RWPE2 (cell line): ENCODE results near the gene SLC9B2.

Source experiments
- ATAC-seq: fragments of 200-7000 bp; cut with Tn5 transposase; 3 replicates; pipeline ENCODE4 v1.9.1; 2021; ENCODE audit warnings: low read depth
- DNase-seq: peaks from one replicate; pipeline ENCODE4 v3.0.0-alpha.2; 2020; ENCODE audit warnings: low spot score
- H3K27ac ChIP-seq: fragments of 450-650 bp; 2 replicates; pipeline ENCODE4 v1.5.1; 2017; ENCODE audit warnings: mild to moderate bottlenecking; ENCODE audit not compliant: poor library complexity, severe bottlenecking
- H3K27me3 ChIP-seq: fragments of 250-450 bp; sonication (Bioruptor Pico); 2 replicates; pipeline ENCODE4 v1.5.1; 2021; ENCODE audit warnings: mild to moderate bottlenecking, moderate library complexity; ENCODE audit not compliant: insufficient read depth, poor library complexity, severe bottlenecking
- H3K36me3 ChIP-seq: fragments of 250-450 bp; sonication (Bioruptor Pico); 2 replicates; pipeline ENCODE4 v1.5.1; 2020; ENCODE audit warnings: low read depth, mild to moderate bottlenecking, moderate library complexity
- H3K4me1 ChIP-seq: fragments of 250-450 bp; sonication (Bioruptor Pico); 2 replicates; pipeline ENCODE4 v1.5.1; 2021; ENCODE audit warnings: mild to moderate bottlenecking, moderate library complexity; ENCODE audit not compliant: insufficient read depth, poor library complexity, severe bottlenecking
- H3K4me3 ChIP-seq: fragments of 250-450 bp; sonication (Bioruptor Pico); 2 replicates; pipeline ENCODE4 v1.5.1; 2021; ENCODE audit warnings: mild to moderate bottlenecking, moderate library complexity; ENCODE audit not compliant: severe bottlenecking
- H3K9me3 ChIP-seq: fragments of 250-450 bp; sonication (Bioruptor Pico); 2 replicates; pipeline ENCODE4 v1.5.1; 2021; ENCODE audit warnings: mild to moderate bottlenecking, moderate library complexity; ENCODE audit not compliant: severe bottlenecking
- CTCF ChIP-seq: fragments of 450-650 bp; IDR thresholded peaks from one replicate; pipeline ENCODE4 v1.5.1; 2017; ENCODE audit warnings: mild to moderate bottlenecking, moderate library complexity; ENCODE audit not compliant: poor library complexity, severe bottlenecking

SLC9B2 gene

GRCh38 chr4:103099691-103100392 lies 23.3 kb upstream of the SLC9B2 start, which contains the start of gene BDH2:
Gene BDH2, minus strand, starts transcription at chr4:103099834. Its CDS starts 3,580 bp downstream, at chr4:103096254.
- H3K9me3 ChIP-seq: no peaks in the 10 kb centered on the region
- no peak for DNase-seq
- H3K4me1 ChIP-seq: peaks cover 6% of the 10 kb centered on the region
- no peaks in the 10 kb centered on the region; the same call in 1 of the 2 replicates for H3K36me3 ChIP-seq
- peak within 1 kb of the TSS; percentile 32 for H3K4me3 ChIP-seq
- peak; percentile 86 for TF ChIP-seq CTCF
- no peak within 1 kb of the TSS for H3K27ac ChIP-seq
- no peaks in the 10 kb centered on the region for H3K27me3 ChIP-seq
- ATAC-seq: peak; percentile 93

- peaks cover 6% of the 10 kb centered on the region for H3K4me1 ChIP-seq
- TF ChIP-seq CTCF: no peak
Observed at GRCh38 chr4:103098756-103099440, 22.3 kb upstream of the SLC9B2 start.

GRCh38 chr4:103098341-103098740 lies 21.8 kb upstream of the SLC9B2 start:
- ATAC-seq (no peak), DNase-seq (no peak)
- Histone ChIP-seq H3K4me1 (peaks cover 6% of the 10 kb centered on the region), H3K9me3 (no peaks in the 10 kb centered on the region), H3K27me3 (no peaks in the 10 kb centered on the region), H3K27ac (no peak overlapping the region), H3K36me3 (peaks cover 6% of the 10 kb centered on the region), H3K4me3 (no peak overlapping the region)
- TF ChIP-seq CTCF: no peak

More at GRCh38 chr4:103098756-103099440, 22.3 kb upstream of the SLC9B2 start:
- Histone ChIP-seq H3K36me3 (peaks cover 5% of the 10 kb centered on the region), H3K9me3 (no peaks in the 10 kb centered on the region), H3K27ac (no peak overlapping the region), H3K4me3 (peak overlapping the region; percentile 32), H3K27me3 (no peaks in the 10 kb centered on the region)
- no peak for DNase-seq
- ATAC-seq: no peak

- DNase-seq (no peak), ATAC-seq (no peak)
- H3K27me3 ChIP-seq: no peaks in the 10 kb centered on the region
- H3K36me3 ChIP-seq: peaks cover 6% of the 10 kb centered on the region
- H3K9me3 ChIP-seq: no peaks in the 10 kb centered on the region
- peaks cover 6% of the 10 kb centered on the region for H3K4me1 ChIP-seq
- no peak overlapping the region for H3K27ac ChIP-seq
- no peak for TF ChIP-seq CTCF
- H3K4me3 ChIP-seq: no peak overlapping the region
Observed at GRCh38 chr4:103097112-103097511, 20.6 kb upstream of the SLC9B2 start.
